RWPE2 (cell line): ENCODE results near the gene HDGF.

ENCODE experiments used
- ATAC-seq: fragments of 200-7000 bp; cut with Tn5 transposase; 3 replicates; pipeline ENCODE4 v1.9.1; 2021; ENCODE audit warnings: low read depth
- DNase-seq: peaks from one replicate; pipeline ENCODE4 v3.0.0-alpha.2; 2020; ENCODE audit warnings: low spot score
- H3K27ac ChIP-seq: fragments of 450-650 bp; 2 replicates; pipeline ENCODE4 v1.5.1; 2017; ENCODE audit warnings: mild to moderate bottlenecking; ENCODE audit not compliant: poor library complexity, severe bottlenecking
- H3K27me3 ChIP-seq: fragments of 250-450 bp; sonication (Bioruptor Pico); 2 replicates; pipeline ENCODE4 v1.5.1; 2021; ENCODE audit warnings: mild to moderate bottlenecking, moderate library complexity; ENCODE audit not compliant: insufficient read depth, poor library complexity, severe bottlenecking
- H3K36me3 ChIP-seq: fragments of 250-450 bp; sonication (Bioruptor Pico); 2 replicates; pipeline ENCODE4 v1.5.1; 2020; ENCODE audit warnings: low read depth, mild to moderate bottlenecking, moderate library complexity
- H3K4me1 ChIP-seq: fragments of 250-450 bp; sonication (Bioruptor Pico); 2 replicates; pipeline ENCODE4 v1.5.1; 2021; ENCODE audit warnings: mild to moderate bottlenecking, moderate library complexity; ENCODE audit not compliant: insufficient read depth, poor library complexity, severe bottlenecking
- H3K4me3 ChIP-seq: fragments of 250-450 bp; sonication (Bioruptor Pico); 2 replicates; pipeline ENCODE4 v1.5.1; 2021; ENCODE audit warnings: mild to moderate bottlenecking, moderate library complexity; ENCODE audit not compliant: severe bottlenecking
- H3K9me3 ChIP-seq: fragments of 250-450 bp; sonication (Bioruptor Pico); 2 replicates; pipeline ENCODE4 v1.5.1; 2021; ENCODE audit warnings: mild to moderate bottlenecking, moderate library complexity; ENCODE audit not compliant: severe bottlenecking
- CTCF ChIP-seq: fragments of 450-650 bp; IDR thresholded peaks from one replicate; pipeline ENCODE4 v1.5.1; 2017; ENCODE audit warnings: mild to moderate bottlenecking, moderate library complexity; ENCODE audit not compliant: poor library complexity, severe bottlenecking

HDGF gene

GRCh38 chr1:156786640-156787039 lies 35.2 kb upstream of the HDGF start:
- no peak for TF ChIP-seq CTCF
- ATAC-seq: no peak
- Histone ChIP-seq H3K27me3 (no peaks in the 10 kb centered on the region), H3K4me1 (no peaks in the 10 kb centered on the region), H3K27ac (no peak overlapping the region), H3K4me3 (no peak overlapping the region), H3K36me3 (peaks cover 87% of the 10 kb centered on the region), H3K9me3 (no peaks in the 10 kb centered on the region)
- no peak for DNase-seq

- no peak for DNase-seq
- Histone ChIP-seq H3K9me3 (no peaks in the 10 kb centered on the region), H3K36me3 (peaks cover 85% of the 10 kb centered on the region), H3K4me3 (no peak overlapping the region), H3K27ac (no peak overlapping the region), H3K4me1 (no peaks in the 10 kb centered on the region), H3K27me3 (no peaks in the 10 kb centered on the region)
- ATAC-seq: no peak
- no peak for TF ChIP-seq CTCF
These were observed 34.0 kb upstream of the HDGF start for GRCh38 chr1:156785458-156785857.

- H3K27ac ChIP-seq: no peak overlapping the region
These were observed 30.2 kb upstream of the HDGF start for GRCh38 chr1:156781585-156782186.

GRCh38 chr1:156777573-156777972 lies 26.1 kb upstream of the HDGF start:
- Histone ChIP-seq H3K27me3 (no peaks in the 10 kb centered on the region), H3K4me3 (no peak overlapping the region), H3K27ac (no peak overlapping the region), H3K36me3 (peaks cover 34% of the 10 kb centered on the region), H3K4me1 (peaks cover 3% of the 10 kb centered on the region), H3K9me3 (no peaks in the 10 kb centered on the region)
- TF ChIP-seq CTCF: no peak
- DNase-seq (no peak), ATAC-seq (no peak)

More at GRCh38 chr1:156781585-156782186, 30.2 kb upstream of the HDGF start:
- Histone ChIP-seq H3K36me3 (peaks cover 57% of the 10 kb centered on the region), H3K4me3 (no peak overlapping the region), H3K4me1 (no peaks in the 10 kb centered on the region), H3K9me3 (no peaks in the 10 kb centered on the region), H3K27me3 (no peaks in the 10 kb centered on the region)
- ATAC-seq: no peak
- TF ChIP-seq CTCF: no peak
- no peak for DNase-seq

GRCh38 chr1:156776942-156777341 lies 25.5 kb upstream of the HDGF start:
- peak; percentile 10; the same call in 1 of the 3 replicates for ATAC-seq
- H3K36me3 ChIP-seq: peaks cover 34% of the 10 kb centered on the region

More at GRCh38 chr1:156776942-156777341, 25.5 kb upstream of the HDGF start:
- Histone ChIP-seq H3K4me1 (peaks cover 3% of the 10 kb centered on the region), H3K27me3 (no peaks in the 10 kb centered on the region), H3K9me3 (no peaks in the 10 kb centered on the region), H3K27ac (no peak overlapping the region), H3K4me3 (no peak overlapping the region)
- DNase-seq: no peak
- TF ChIP-seq CTCF: no peak
